Kidney (tissue), 14 donors: ENCODE results near the gene TXNRD1. TPM values are rescaled to one million over a fixed set of nuclear protein-coding genes. Genes with fewer than 3 reads are reported as not detected.

ENCODE experiments used
- DNase-seq, 5 donors: peaks; one replicate each; pipeline ENCODE4 v3.0.0-alpha.2; 2013 to 2020
- FAIRE-seq: peaks from 2 replicates; lab custom pipeline; 2012; peaks lifted over from hg19 to GRCh38; lab: Jason Lieb, UNC
- H3K27ac ChIP-seq, 2 donors: one replicate each; pipeline ENCODE4 v1.7.0; 2013; ENCODE audit warnings: low read depth in 2 of 2, low read length in 2 of 2, inconsistent platforms in 1 of 2
- H3K27me3 ChIP-seq: one replicate; pipeline ENCODE4 v1.7.1; 2013; ENCODE audit warnings: low read length, inconsistent platforms; ENCODE audit not compliant: control insufficient read depth, insufficient read depth
- H3K36me3 ChIP-seq, 3 donors: one replicate each; pipeline versions ENCODE4 v1.7.0 to v1.7.1; 2013; ENCODE audit warnings: low read length in 3 of 3, control low read depth in 1 of 3, inconsistent platforms in 1 of 3; ENCODE audit not compliant: insufficient read depth in 3 of 3, control insufficient read depth in 2 of 3
- H3K4me1 ChIP-seq, 3 donors: one replicate each; pipeline versions ENCODE4 v1.7.0 to v1.7.1; 2013; ENCODE audit warnings: low read length in 3 of 3, inconsistent platforms in 1 of 3, low read depth in 1 of 3; ENCODE audit not compliant: control insufficient read depth in 2 of 3, insufficient read depth in 2 of 3
- H3K4me3 ChIP-seq, 3 donors: one replicate each; pipeline versions ENCODE4 v1.7.0 to v1.8.1; 2013; ENCODE audit warnings: low read length in 3 of 3, control low read depth in 1 of 3, inconsistent platforms in 1 of 3
- H3K9ac ChIP-seq, 3 donors: one replicate each; pipeline versions ENCODE4 v1.7.0 to v1.7.1; 2013; ENCODE audit warnings: low read length in 3 of 3, control low read depth in 1 of 3, inconsistent platforms in 1 of 3
- H3K9me3 ChIP-seq, 3 donors: one replicate each; pipeline versions ENCODE4 v1.7.0 to v1.7.1; 2013; ENCODE audit warnings: low read length in 3 of 3, control low read depth in 1 of 3, inconsistent platforms in 1 of 3; ENCODE audit not compliant: control insufficient read depth in 2 of 3, insufficient read depth in 1 of 3
- intact Hi-C: fragments of 100-400 bp; cut with DNase I; formaldehyde crosslinking; loops from one replicate; pipeline ENCODE4 v1.11.1; 2022
- polyA plus RNA-seq: library from polyadenylated mRNA; stranded (reverse); fragments of 350-450 nt; fragmentation: Illumina TruSeq; extraction: RNeasy Lipid Tissue Mini Kit (QIAGEN cat#74804); gene quantifications from one replicate; pipeline ENCODE4 v1.2.3, GENCODE V29; 2014; ENCODE audit warnings: low read depth, low replicate concordance; ENCODE audit not compliant: insufficient read depth
- total RNA-seq: library from RNA; stranded (reverse); fragmentation: NEBNext Ultra II Directional; extraction: Animal tissue kit (Norgen Biotek cat#: 25700); gene quantifications from one replicate; pipeline ENCODE4 v1.2.1, GENCODE V29; 2021
- TF ChIP-seq, protein P1 (sequence below): IDR thresholded peaks from 3 replicates; pipeline ENCODE4 v1.5.1; 2012; ENCODE audit warnings: mild to moderate bottlenecking, moderate library complexity, borderline replicate concordance; ENCODE audit not compliant: insufficient read depth; ENCODE audit errors: extremely low read depth
- donor health status: control.
- donor health status: control.
- donor health status: control.
- donor health status: control.
- donor health status: control.
- donor health status: DM: yes; HTN: yes; CAD: no.
- donor health status: Normal renal cell carcinoma (clear cell type).

TXNRD1 gene
- total and polyA plus RNA-seq, 2 donors from 2014 or later, result 45.0 to 73.2 TPM

DNA sequence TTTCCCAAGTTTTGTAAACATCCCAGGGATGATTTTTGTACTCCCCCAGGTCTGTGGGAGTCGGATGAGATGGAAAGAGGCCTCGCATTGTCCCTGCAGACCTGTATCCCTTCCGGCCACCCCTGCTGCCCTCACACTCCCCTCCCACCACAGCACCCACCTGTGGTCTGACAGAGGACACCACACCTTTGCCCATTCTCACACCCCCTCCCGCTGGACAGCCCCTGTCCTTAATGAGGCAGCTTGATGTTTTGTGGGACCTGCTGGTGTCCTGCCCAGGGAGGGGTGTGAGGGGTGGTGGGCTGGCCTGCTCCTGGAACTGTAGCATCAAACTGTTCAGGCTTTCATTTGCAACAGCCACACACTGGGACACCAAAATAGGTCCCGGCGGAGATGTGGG lies 159.2 kb downstream of the TXNRD1 start:
- intact Hi-C loops, result loop anchor here (10.0 kb wide), 1 partner anchor 680 kb away; no protein-coding TSS in a partner anchor
- no peak for FAIRE-seq

DNA sequence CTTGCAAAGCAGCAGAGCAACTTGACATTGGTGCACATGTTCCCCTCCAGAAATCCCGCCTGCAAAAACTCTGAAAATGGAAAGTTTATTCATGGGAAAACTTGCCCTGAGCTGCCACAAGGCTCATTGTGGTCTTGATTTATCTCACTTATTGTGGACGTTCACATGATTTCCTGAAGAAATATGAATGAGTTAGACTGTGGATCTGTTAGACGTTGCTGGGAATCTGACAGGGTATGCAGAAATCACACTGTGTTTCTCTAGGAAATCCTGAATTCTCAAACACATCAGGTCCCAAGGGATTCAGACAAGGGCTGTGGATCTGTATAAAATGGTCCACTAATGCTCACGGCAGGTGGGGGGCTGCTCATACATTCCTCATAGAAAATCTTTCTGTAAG lies 160.2 kb downstream of the TXNRD1 start:
- intact Hi-C loops, result loop anchor here (10.0 kb wide), 1 partner anchor 679 kb away; no protein-coding TSS in a partner anchor
- Histone ChIP-seq H3K27ac (no peak overlapping the region), H3K27me3 (no peaks in the 10 kb centered on the region), H3K9ac (no peak overlapping the region), H3K4me3 (no peak overlapping the region), H3K4me1 (no peaks in the 10 kb centered on the region), H3K36me3 (no peaks in the 10 kb centered on the region), H3K9me3 (no peaks in the 10 kb centered on the region)
- FAIRE-seq, result no peak
- TF ChIP-seq, protein P1, sequence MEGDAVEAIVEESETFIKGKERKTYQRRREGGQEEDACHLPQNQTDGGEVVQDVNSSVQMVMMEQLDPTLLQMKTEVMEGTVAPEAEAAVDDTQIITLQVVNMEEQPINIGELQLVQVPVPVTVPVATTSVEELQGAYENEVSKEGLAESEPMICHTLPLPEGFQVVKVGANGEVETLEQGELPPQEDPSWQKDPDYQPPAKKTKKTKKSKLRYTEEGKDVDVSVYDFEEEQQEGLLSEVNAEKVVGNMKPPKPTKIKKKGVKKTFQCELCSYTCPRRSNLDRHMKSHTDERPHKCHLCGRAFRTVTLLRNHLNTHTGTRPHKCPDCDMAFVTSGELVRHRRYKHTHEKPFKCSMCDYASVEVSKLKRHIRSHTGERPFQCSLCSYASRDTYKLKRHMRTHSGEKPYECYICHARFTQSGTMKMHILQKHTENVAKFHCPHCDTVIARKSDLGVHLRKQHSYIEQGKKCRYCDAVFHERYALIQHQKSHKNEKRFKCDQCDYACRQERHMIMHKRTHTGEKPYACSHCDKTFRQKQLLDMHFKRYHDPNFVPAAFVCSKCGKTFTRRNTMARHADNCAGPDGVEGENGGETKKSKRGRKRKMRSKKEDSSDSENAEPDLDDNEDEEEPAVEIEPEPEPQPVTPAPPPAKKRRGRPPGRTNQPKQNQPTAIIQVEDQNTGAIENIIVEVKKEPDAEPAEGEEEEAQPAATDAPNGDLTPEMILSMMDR, result no peak
- no peak for DNase-seq

More for the DNA sequence above, 159.2 kb downstream of the TXNRD1 start:
- Histone ChIP-seq H3K27ac (no peak overlapping the region), H3K9ac (no peak overlapping the region), H3K4me1 (no peaks in the 10 kb centered on the region), H3K36me3 (no peaks in the 10 kb centered on the region), H3K27me3 (no peaks in the 10 kb centered on the region), H3K9me3 (peaks cover 0 to under 1% (median under 1%) of the 10 kb centered on the region in 3 donors), H3K4me3 (no peak overlapping the region)
- TF ChIP-seq, protein P1, result no peak
- no peak for DNase-seq

DNA sequence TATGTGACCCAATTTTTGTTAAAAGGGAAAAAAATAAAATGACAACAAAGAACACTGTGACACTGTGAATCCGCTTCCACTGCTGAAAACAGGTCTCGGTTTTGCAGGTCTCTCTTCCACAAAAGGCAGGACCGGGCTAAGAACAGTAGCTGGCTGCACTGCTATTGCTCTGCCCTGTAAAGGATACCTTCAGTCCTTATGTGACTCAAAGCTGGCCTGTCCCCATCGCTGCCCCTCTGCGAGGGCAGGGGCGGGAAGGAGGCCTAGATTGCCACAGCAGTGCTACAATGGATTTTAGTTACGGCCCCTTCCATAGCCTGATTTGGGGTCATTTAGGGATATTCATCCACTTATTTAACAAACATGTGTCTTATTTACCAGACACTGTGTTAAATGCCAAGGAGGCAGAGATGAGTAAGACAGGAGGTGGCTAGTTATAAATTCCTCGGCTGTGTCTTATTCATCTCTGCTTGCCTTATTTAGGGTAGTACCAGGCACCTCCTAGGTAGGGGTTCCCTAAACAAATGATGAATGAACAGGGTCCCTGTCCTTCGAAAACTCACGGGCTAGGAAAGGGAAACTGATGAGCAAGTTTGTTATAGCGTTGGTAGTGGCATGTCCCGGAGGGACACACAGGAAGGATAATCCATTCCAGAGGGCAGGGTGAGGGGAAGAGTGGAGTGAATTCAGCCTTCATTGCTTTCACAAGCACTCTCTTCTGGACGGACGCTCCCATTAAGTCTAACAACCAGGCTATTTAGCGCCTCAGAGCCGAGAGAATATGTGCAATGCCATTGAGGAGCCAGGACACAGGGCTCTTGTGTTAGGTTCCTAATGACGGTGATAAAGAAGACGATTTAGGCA lies 161.3 kb downstream of the TXNRD1 start:
- no peak for DNase-seq
- no peaks in the 10 kb centered on the region for H3K36me3 ChIP-seq
- TF ChIP-seq, protein P1, result no peak
- H3K4me1 ChIP-seq, result no peaks in the 10 kb centered on the region
- no peaks in the 10 kb centered on the region for H3K9me3 ChIP-seq
- FAIRE-seq, result no peak
- H3K27ac ChIP-seq, result no peak overlapping the region
- no peak overlapping the region for H3K9ac ChIP-seq
- intact Hi-C loops, result loop anchor here (10.0 kb wide), 1 partner anchor 678 kb away; no protein-coding TSS in a partner anchor
- no peak overlapping the region for H3K4me3 ChIP-seq
- H3K27me3 ChIP-seq, result no peaks in the 10 kb centered on the region
